Upper lobe of left lung (tissue), 6 donors: Measurements from ENCODE around the gene DNAJB7. TPM values are rescaled to one million over a fixed set of nuclear protein-coding genes. Genes with fewer than 3 reads are reported as not detected.

Source experiments
- ATAC-seq, 2 donors: fragments of 200-7000 bp; cut with Tn5 transposase; one replicate each; pipeline ENCODE4 v1.9.1; 2022; ENCODE audit warnings: mild to moderate bottlenecking in 2 of 2, moderate library complexity in 2 of 2; ENCODE audit not compliant: low FRiP score in 2 of 2
- DNase-seq, 2 donors: peaks; one replicate each; pipeline ENCODE4 v3.0.0-alpha.2; 2019 to 2020
- H3K27ac ChIP-seq, 4 donors: fragments of 200-600 bp; sonication (generic); one replicate each; pipeline ENCODE4 v1.5.1; 2016 to 2019
- H3K27me3 ChIP-seq, 4 donors: fragments of 200-600 bp; sonication (generic); one replicate each; pipeline ENCODE4 v1.5.1; 2017 to 2019
- H3K36me3 ChIP-seq, 4 donors: fragments of 200-600 bp; sonication (generic); one replicate each; pipeline ENCODE4 v1.5.1; 2016 to 2019
- H3K4me1 ChIP-seq, 4 donors: fragments of 200-600 bp; sonication (generic); one replicate each; pipeline ENCODE4 v1.5.1; 2018 to 2019
- H3K4me3 ChIP-seq, 4 donors: fragments of 200-600 bp; sonication (generic); one replicate each; pipeline ENCODE4 v1.5.1; 2017 to 2019; ENCODE audit warnings: mild to moderate bottlenecking in 2 of 4, moderate library complexity in 1 of 4
- H3K9me3 ChIP-seq, 4 donors: fragments of 200-600 bp; sonication (generic); one replicate each; pipeline ENCODE4 v1.5.1; 2018 to 2019
- EP300 ChIP-seq, 4 donors: sonication (generic); formaldehyde crosslinking; IDR thresholded peaks; one replicate each; pipeline ENCODE4 v1.5.1; 2017; ENCODE audit warnings: antibody characterized with exemption in 4 of 4, control low read depth in 2 of 4
- POLR2A ChIP-seq, 4 donors: fragments of 450-650 bp; IDR thresholded peaks; one replicate each; pipeline ENCODE4 v1.5.1; 2016 to 2017; ENCODE audit warnings: antibody characterized with exemption in 4 of 4, mild to moderate bottlenecking in 2 of 4
- POLR2AphosphoS5 ChIP-seq, 2 donors: sonication (generic); formaldehyde crosslinking; IDR thresholded peaks; one replicate each; pipeline ENCODE4 v1.5.1; 2017; ENCODE audit warnings: antibody characterized with exemption in 2 of 2
- WGBS, 2 donors: methylation state at CpG; one replicate each; pipeline ENCODE4 v1.1.5; 2017 to 2018; 5-methylcytosine and 5-hydroxymethylcytosine counted together
- total RNA-seq, 6 donors: library from RNA; depleted of rRNA in 4 of 6; stranded (reverse); fragments of >200 nt in 4 of 6; gene quantifications; one replicate each; pipeline versions ENCODE4 v1.1.0 to v1.2.1, GENCODE V29; 2016 to 2021
- TF ChIP-seq, protein P1 (sequence below), 6 experiments: fragments of 450-650 bp in 4 of 6; fragments of 200-600 bp in 2 of 6; sonication (generic) in 2 of 6; IDR thresholded peaks; one replicate each; pipeline ENCODE4 v1.5.1; 2016 to 2019; ENCODE audit warnings: antibody characterized with exemption in 6 of 6
- donor health status: DM: no; HTN: no; CAD: no; lungs with moderate emphysema.
- donor health status: DM: no; HTN: yes; CAD: no; lungs with severe emphysema.

The DNAJB7 gene
- total RNA-seq: not detected

GRCh38 chr22:40862013-40862412, at the start of gene DNAJB7:
TSS of gene DNAJB7 (minus strand) at chr22:40862113. CDS start at chr22:40861994, 119 bp downstream.
- ATAC-seq: no peak

DNA sequence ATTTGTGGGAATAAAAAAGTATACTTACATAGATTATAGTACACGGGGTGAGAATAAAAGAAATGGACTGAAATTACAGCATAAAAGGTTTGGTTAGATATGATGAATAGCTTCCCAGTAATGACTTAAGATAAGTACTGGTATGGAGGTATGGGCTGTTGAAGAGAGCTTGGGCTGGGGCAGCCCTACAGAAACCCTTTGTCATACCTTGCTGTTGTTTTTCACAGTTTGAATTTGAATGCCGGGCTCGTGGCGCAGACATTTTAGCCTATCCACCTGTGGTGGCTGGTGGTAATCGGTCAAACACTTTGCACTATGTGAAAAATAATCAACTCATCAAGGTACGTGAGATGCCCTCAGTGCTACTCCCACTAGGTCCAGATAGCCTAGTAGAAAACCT, 47.0 kb upstream of the DNAJB7 start:
- no peak for DNase-seq
- H3K27ac ChIP-seq: no peak overlapping the region
- ATAC-seq: no peak
- no peak overlapping the region for H3K4me3 ChIP-seq
- H3K4me1 ChIP-seq: no peaks in the 10 kb centered on the region
- 97% methylated on average over 6 of the region's 6 CpGs for WGBS, 2 donors
- H3K27me3 ChIP-seq: no peaks in the 10 kb centered on the region
- no peak for TF ChIP-seq EP300 (IDR thresholded peaks at IDR 0.05)
- TF ChIP-seq POLR2AphosphoS5 (IDR thresholded peaks at IDR 0.05): no peak
- TF ChIP-seq POLR2A (IDR thresholded peaks at IDR 0.05): no peak
- TF ChIP-seq, protein P1, sequence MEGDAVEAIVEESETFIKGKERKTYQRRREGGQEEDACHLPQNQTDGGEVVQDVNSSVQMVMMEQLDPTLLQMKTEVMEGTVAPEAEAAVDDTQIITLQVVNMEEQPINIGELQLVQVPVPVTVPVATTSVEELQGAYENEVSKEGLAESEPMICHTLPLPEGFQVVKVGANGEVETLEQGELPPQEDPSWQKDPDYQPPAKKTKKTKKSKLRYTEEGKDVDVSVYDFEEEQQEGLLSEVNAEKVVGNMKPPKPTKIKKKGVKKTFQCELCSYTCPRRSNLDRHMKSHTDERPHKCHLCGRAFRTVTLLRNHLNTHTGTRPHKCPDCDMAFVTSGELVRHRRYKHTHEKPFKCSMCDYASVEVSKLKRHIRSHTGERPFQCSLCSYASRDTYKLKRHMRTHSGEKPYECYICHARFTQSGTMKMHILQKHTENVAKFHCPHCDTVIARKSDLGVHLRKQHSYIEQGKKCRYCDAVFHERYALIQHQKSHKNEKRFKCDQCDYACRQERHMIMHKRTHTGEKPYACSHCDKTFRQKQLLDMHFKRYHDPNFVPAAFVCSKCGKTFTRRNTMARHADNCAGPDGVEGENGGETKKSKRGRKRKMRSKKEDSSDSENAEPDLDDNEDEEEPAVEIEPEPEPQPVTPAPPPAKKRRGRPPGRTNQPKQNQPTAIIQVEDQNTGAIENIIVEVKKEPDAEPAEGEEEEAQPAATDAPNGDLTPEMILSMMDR (IDR thresholded peaks at IDR 0.05): no peak
- no peaks in the 10 kb centered on the region for H3K9me3 ChIP-seq
- H3K36me3 ChIP-seq: peaks cover 0 to 58% (median 17%) of the 10 kb centered on the region in 4 donors

More at GRCh38 chr22:40862013-40862412, at the start of gene DNAJB7:
- Histone ChIP-seq H3K4me1 (peaks cover 12 to 19% (median 14%) of the 10 kb centered on the region in 4 donors), H3K27me3 (no peaks in the 10 kb centered on the region), H3K9me3 (no peaks in the 10 kb centered on the region), H3K36me3 (peaks cover 0 to 13% (median 0%) of the 10 kb centered on the region in 4 donors), H3K27ac (no peak within 1 kb of the TSS), H3K4me3 (no peak within 1 kb of the TSS)
- no peak for DNase-seq
- WGBS, 2 donors: 94 to 97% methylated on average over 3 of the region's 3 CpGs
- TF ChIP-seq, protein P1 (IDR thresholded peaks at IDR 0.05): no peak
- TF ChIP-seq POLR2A (IDR thresholded peaks at IDR 0.05) (no peak), POLR2AphosphoS5 (IDR thresholded peaks at IDR 0.05) (no peak), EP300 (IDR thresholded peaks at IDR 0.05) (no peak)

DNA sequence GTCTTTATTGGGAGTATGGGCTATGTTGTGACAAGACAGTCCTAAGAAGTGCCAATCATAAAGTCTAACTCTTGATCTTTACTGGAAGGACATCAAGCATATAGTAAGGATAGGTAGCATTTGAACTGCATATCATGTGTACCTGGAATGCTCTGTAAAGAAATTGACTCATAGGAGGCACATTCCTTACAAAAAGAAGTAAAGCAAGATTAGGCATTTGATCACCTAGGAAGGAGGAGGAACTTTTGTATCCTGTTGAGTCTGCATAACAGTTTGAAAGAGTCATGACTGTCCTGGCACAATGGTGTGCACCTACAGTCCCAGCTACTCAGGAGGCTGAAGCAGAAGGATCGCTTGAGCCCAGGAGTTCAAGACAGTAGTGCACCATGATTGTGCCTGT, 42.2 kb upstream of the DNAJB7 start:
- no peak for TF ChIP-seq EP300 (IDR thresholded peaks at IDR 0.05)
- no peak for TF ChIP-seq POLR2AphosphoS5 (IDR thresholded peaks at IDR 0.05)
- TF ChIP-seq, protein P1 (IDR thresholded peaks at IDR 0.05): no peak
- H3K4me1 ChIP-seq: no peaks in the 10 kb centered on the region
- no peaks in the 10 kb centered on the region for H3K9me3 ChIP-seq
- H3K27me3 ChIP-seq: no peaks in the 10 kb centered on the region
- peaks cover 0 to 35% (median 7%) of the 10 kb centered on the region in 4 donors for H3K36me3 ChIP-seq
- ATAC-seq: no peak
- no peak overlapping the region for H3K27ac ChIP-seq
- no peak overlapping the region for H3K4me3 ChIP-seq
- no peak for DNase-seq
- WGBS, 2 donors: 86 to 100% methylated on average over 1 of the region's 1 CpG

GRCh38 chr22:40898850-40899357, 37.0 kb upstream of the DNAJB7 start:
- Histone ChIP-seq H3K4me3 (no peak overlapping the region), H3K9me3 (no peaks in the 10 kb centered on the region), H3K27ac (no peak overlapping the region), H3K36me3 (peaks cover 0 to 17% (median 0%) of the 10 kb centered on the region in 4 donors), H3K4me1 (no peaks in the 10 kb centered on the region), H3K27me3 (no peaks in the 10 kb centered on the region)
- TF ChIP-seq POLR2AphosphoS5 (IDR thresholded peaks at IDR 0.05): no peak
- TF ChIP-seq EP300 (IDR thresholded peaks at IDR 0.05): no peak
- TF ChIP-seq, protein P1 (IDR thresholded peaks at IDR 0.05): peak in 2 of 6 experiments; percentile 28 to 32
- no peak for TF ChIP-seq POLR2A (IDR thresholded peaks at IDR 0.05)
- WGBS, 2 donors: 46 to 49% methylated on average over 3 of the region's 3 CpGs
- DNase-seq (no peak), ATAC-seq (peak in 1 of 2 donors; percentile 61)

- no peaks in the 10 kb centered on the region for H3K4me1 ChIP-seq
- H3K4me3 ChIP-seq: no peak overlapping the region
- 94 to 95% methylated on average over 4 of the region's 4 CpGs for WGBS, 2 donors
- H3K27me3 ChIP-seq: no peaks in the 10 kb centered on the region
- H3K36me3 ChIP-seq: peaks cover 0 to 30% (median 13%) of the 10 kb centered on the region in 4 donors
- no peak for DNase-seq
- H3K9me3 ChIP-seq: no peaks in the 10 kb centered on the region
- ATAC-seq: no peak
- TF ChIP-seq POLR2AphosphoS5 (IDR thresholded peaks at IDR 0.05) (no peak), POLR2A (IDR thresholded peaks at IDR 0.05) (no peak), EP300 (IDR thresholded peaks at IDR 0.05) (no peak)
- TF ChIP-seq, protein P1 (IDR thresholded peaks at IDR 0.05): no peak
- H3K27ac ChIP-seq: no peak overlapping the region
Observed at GRCh38 chr22:40894417-40894816, 32.5 kb upstream of the DNAJB7 start.
